H1 (cell line): Measurements from ENCODE around the gene CCDC152. TPM values are rescaled to one million over a fixed set of nuclear protein-coding genes. Genes with fewer than 3 reads are reported as not detected.

Source experiments
- CTCF ChIA-PET: fragments of 300-600 bp; sonication (Branson Sonifier 250); formaldehyde crosslinking; loops from one replicate; lab custom pipeline; 2021; ENCODE audit not compliant: partially characterized antibody; lab: Charles Lee
- POLR2A ChIA-PET: fragments of 300-600 bp; sonication (Branson Sonifier 250); formaldehyde crosslinking; loops from one replicate; lab custom pipeline; 2021; ENCODE audit warnings: inconsistent platforms; ENCODE audit not compliant: partially characterized antibody; lab: Charles Lee
- DNase-seq, 2 experiments: peaks; one replicate each; pipeline versions ENCODE4 v3.0.0 to v3.0.0-alpha.2; 2010 to 2022; ENCODE audit warnings: low spot score in 2 of 2, low read depth in 1 of 2, mixed read lengths in 1 of 2
- FAIRE-seq: peaks from 2 replicates; lab custom pipeline; 2011; peaks lifted over from hg19 to GRCh38; lab: Jason Lieb, UNC
- H2AFZ ChIP-seq: 2 replicates; pipeline ENCODE4 v1.8.1; 2012; ENCODE audit warnings: low read length, inconsistent platforms
- H2AK5ac ChIP-seq: 2 replicates; pipeline ENCODE4 v1.6.1; 2013; ENCODE audit warnings: low read depth, low read length
- H2BK120ac ChIP-seq: replicated peaks from 2 replicates; pipeline ENCODE3; 2013; ENCODE audit warnings: low read depth, low read length, inconsistent platforms
- H2BK12ac ChIP-seq: 2 replicates; pipeline ENCODE4 v1.6.1; 2013; ENCODE audit warnings: low read depth, low read length
- H2BK15ac ChIP-seq: 2 replicates; pipeline ENCODE4 v1.6.1; 2013; ENCODE audit warnings: low read length
- H2BK20ac ChIP-seq: 2 replicates; pipeline ENCODE4 v1.6.1; 2013; ENCODE audit warnings: low read length
- H2BK5ac ChIP-seq: 2 replicates; pipeline ENCODE4 v1.6.1; 2013; ENCODE audit warnings: low read depth, low read length
- H3K14ac ChIP-seq: 2 replicates; pipeline ENCODE4 v1.6.1; 2013; ENCODE audit warnings: inconsistent platforms; ENCODE audit not compliant: insufficient read length
- H3K18ac ChIP-seq: 2 replicates; pipeline ENCODE4 v1.6.1; 2013; ENCODE audit warnings: low read length; ENCODE audit errors: extremely low read depth
- H3K23ac ChIP-seq: 2 replicates; pipeline ENCODE4 v1.6.1; 2013; ENCODE audit warnings: inconsistent platforms; ENCODE audit not compliant: insufficient read length
- H3K23me2 ChIP-seq: 2 replicates; pipeline ENCODE4 v1.6.1; 2013; ENCODE audit warnings: low read depth, low read length
- H3K27ac ChIP-seq: 2 replicates; pipeline ENCODE4 v1.6.1; 2011; ENCODE audit warnings: low read depth, low read length, inconsistent platforms
- H3K27me3 ChIP-seq, 4 experiments: replicated peaks in 1 of 4; 1 replicate in 1 of 4; 2 replicates in 3 of 4; pipeline versions ENCODE4 v1.6.1 to v1.8.1; 2011 to 2013; ENCODE audit warnings: low read length in 3 of 4, mild to moderate bottlenecking in 3 of 4, inconsistent platforms in 2 of 4, mixed read lengths in 2 of 4, moderate library complexity in 1 of 4; ENCODE audit not compliant: control insufficient read depth in 3 of 4, insufficient read depth in 3 of 4; ENCODE audit errors: extremely low read depth in 1 of 4
- H3K36me3 ChIP-seq, 4 experiments: 2 replicates each; pipeline versions ENCODE4 v1.6.1 to v1.8.1; 2011 to 2013; ENCODE audit warnings: mild to moderate bottlenecking in 4 of 4, low read length in 3 of 4, moderate library complexity in 2 of 4, control low read depth in 1 of 4, inconsistent platforms in 1 of 4; ENCODE audit not compliant: insufficient read depth in 4 of 4, control insufficient read depth in 2 of 4
- H3K4ac ChIP-seq: replicated peaks from 2 replicates; pipeline ENCODE3; 2013; ENCODE audit warnings: low read length, low read depth, mixed read lengths, inconsistent platforms; ENCODE audit not compliant: insufficient read length
- H3K4me1 ChIP-seq, 4 experiments: replicated peaks in 1 of 4; 1 replicate in 1 of 4; 2 replicates in 3 of 4; pipeline versions ENCODE4 v1.6.1 to v1.8.1; 2011 to 2013; ENCODE audit warnings: low read length in 3 of 4, inconsistent platforms in 2 of 4, mixed read lengths in 1 of 4; ENCODE audit not compliant: insufficient read depth in 4 of 4, control insufficient read depth in 3 of 4
- H3K4me2 ChIP-seq, 2 experiments: 2 replicates each; pipeline versions ENCODE4 v1.6.1 to v1.8.1; 2011 to 2013; ENCODE audit warnings: low read depth in 2 of 2, low read length in 2 of 2, control low read depth in 1 of 2, inconsistent platforms in 1 of 2, mild to moderate bottlenecking in 1 of 2; ENCODE audit not compliant: insufficient read depth in 1 of 2
- H3K4me3 ChIP-seq, 4 experiments: fragments of 200-600, 300-600 bp in 1 of 4; sonication (generic), shearing (Covaris generic), sonication (Bioruptor Twin) in 1 of 4; 2 replicates each; pipeline versions ENCODE4 v1.5.1 to v1.8.1; 2011 to 2016; ENCODE audit warnings: low read length in 4 of 4, low read depth in 3 of 4, control low read depth in 2 of 4, inconsistent platforms in 2 of 4, mild to moderate bottlenecking in 2 of 4, mixed read lengths in 1 of 4, moderate library complexity in 1 of 4; ENCODE audit not compliant: insufficient read depth in 2 of 4; ENCODE audit errors: extremely low read depth in 1 of 4
- H3K56ac ChIP-seq: replicated peaks from 2 replicates; pipeline ENCODE3; 2013; ENCODE audit warnings: low read depth, mild to moderate bottlenecking, mixed read lengths, low read length, inconsistent platforms; ENCODE audit not compliant: insufficient read length
- H3K79me1 ChIP-seq: 2 replicates; pipeline ENCODE4 v1.6.1; 2013; ENCODE audit warnings: low read depth, low read length, control low read depth
- H3K79me2 ChIP-seq, 2 experiments: 2 replicates each; pipeline versions ENCODE4 v1.6.1 to v1.8.1; 2012 to 2013; ENCODE audit warnings: low read length in 2 of 2, mild to moderate bottlenecking in 2 of 2, inconsistent platforms in 1 of 2; ENCODE audit not compliant: insufficient read depth in 2 of 2, control insufficient read depth in 1 of 2
- H3K9ac ChIP-seq, 4 experiments: replicated peaks in 1 of 4; 1 replicate in 1 of 4; 2 replicates in 3 of 4; pipeline versions ENCODE4 v1.6.1 to v1.8.1; 2011 to 2013; ENCODE audit warnings: low read depth in 3 of 4, low read length in 3 of 4, control low read depth in 2 of 4, mild to moderate bottlenecking in 2 of 4, moderate library complexity in 2 of 4, inconsistent platforms in 1 of 4; ENCODE audit errors: extremely low read depth in 1 of 4
- H3K9me3 ChIP-seq, 2 experiments: 2 replicates each; pipeline versions ENCODE4 v1.6.1 to v1.8.1; 2012 to 2013; ENCODE audit warnings: mild to moderate bottlenecking in 2 of 2, moderate library complexity in 2 of 2, control low read depth in 1 of 2, inconsistent platforms in 1 of 2, low read depth in 1 of 2, low read length in 1 of 2, mixed read lengths in 1 of 2; ENCODE audit not compliant: insufficient read depth in 2 of 2
- H4K20me1 ChIP-seq, 2 experiments: replicated peaks in 1 of 2; 2 replicates each; pipeline versions ENCODE3 to v1.8.1; 2011 to 2013; ENCODE audit warnings: inconsistent platforms in 2 of 2, low read length in 2 of 2, mild to moderate bottlenecking in 1 of 2; ENCODE audit not compliant: insufficient read depth in 2 of 2, control insufficient read depth in 1 of 2
- H4K5ac ChIP-seq: 2 replicates; pipeline ENCODE4 v1.6.1; 2013; ENCODE audit warnings: low read length, low read depth, mixed read lengths, inconsistent platforms; ENCODE audit not compliant: insufficient read length
- H4K8ac ChIP-seq: 2 replicates; pipeline ENCODE4 v1.8.0; 2013; ENCODE audit warnings: mild to moderate bottlenecking, moderate library complexity, low read length, inconsistent platforms; ENCODE audit not compliant: insufficient read depth; ENCODE audit errors: extremely low read depth
- H4K91ac ChIP-seq: replicated peaks from 2 replicates; pipeline ENCODE3; 2013; ENCODE audit warnings: low read length, mixed read lengths, inconsistent platforms; ENCODE audit not compliant: insufficient read length
- ASH2L ChIP-seq: fragments of 200-600, 300-600 bp; sonication (generic); IDR thresholded peaks from one replicate; pipeline ENCODE4 v1.7.1; 2017; ENCODE audit warnings: low read length
- BCL11A ChIP-seq, 2 experiments: IDR thresholded peaks; one replicate each; pipeline ENCODE4 v1.6.1; 2011; ENCODE audit warnings: low read depth in 2 of 2, low read length in 2 of 2, mild to moderate bottlenecking in 2 of 2
- JUND ChIP-seq: IDR thresholded peaks from 2 replicates; pipeline ENCODE4 v1.6.1; 2011; ENCODE audit warnings: mild to moderate bottlenecking, improper control_type of control experiment, low read length
- KDM1A ChIP-seq: fragments of 200-600, 300-600 bp; sonication (generic); IDR thresholded peaks from 2 replicates; pipeline ENCODE4 v1.7.1; 2016; ENCODE audit warnings: mild to moderate bottlenecking, low read length, borderline replicate concordance
- NANOG ChIP-seq: IDR thresholded peaks from 2 replicates; pipeline ENCODE4 v1.6.1; 2011; ENCODE audit warnings: low read length, low read depth, mild to moderate bottlenecking, inconsistent platforms; ENCODE audit not compliant: insufficient read depth, poor library complexity, severe bottlenecking
- NRF1 ChIP-seq: IDR thresholded peaks from 2 replicates; pipeline ENCODE4 v1.6.1; 2011; ENCODE audit warnings: mild to moderate bottlenecking, low read depth, low read length, improper control_type of control experiment
- SP2 ChIP-seq: IDR thresholded peaks from 2 replicates; pipeline ENCODE4 v1.6.1; 2012; ENCODE audit warnings: mild to moderate bottlenecking, low read length, inconsistent platforms
- ZNF274 ChIP-seq: IDR thresholded peaks from 2 replicates; pipeline ENCODE4 v1.7.0; 2012; ENCODE audit warnings: low read length, borderline replicate concordance; ENCODE audit errors: extremely low read depth
- WGBS, 2 experiments: shearing (Covaris generic) in 1 of 2; methylation state at CpG; one replicate each; pipeline versions ENCODE4 v1.1.6 to v1.1.7; 2013 to 2015; ENCODE audit warnings: low lambda C conversion rate in 2 of 2, mixed read lengths in 2 of 2, inconsistent platforms in 1 of 2, low coverage in 1 of 2, missing lambda C conversion rate in 1 of 2; ENCODE audit not compliant: insufficient replicate concordance in 2 of 2, insufficient coverage in 1 of 2, insufficient read length in 1 of 2; ENCODE audit errors: extremely low coverage in 1 of 2, missing lambda C conversion rate in 1 of 2; 5-methylcytosine and 5-hydroxymethylcytosine counted together
- polyA plus RNA-seq, 7 experiments: library from polyadenylated mRNA; depleted of rRNA in 3 of 7; stranded (reverse) in 5 of 7; unstranded in 2 of 7; fragments of >200 nt in 5 of 7; fragments of 200-250 nt in 2 of 7; gene quantifications; 1 replicate in 5 of 7; 2 replicates in 1 of 7; 4 replicates in 1 of 7; pipeline versions ENCODE4 v1.2.1 to v1.2.3, GENCODE V29; 2011 to 2013; ENCODE audit warnings: missing spikeins in 2 of 7, mixed read lengths in 2 of 7
- total RNA-seq: library from RNA; stranded (reverse); fragmentation: NEBNext Ultra II Directional; extraction: Animal tissue kit (Norgen Biotek cat#: 25700); gene quantifications from 2 replicates; pipeline ENCODE4 v1.2.1, GENCODE V29; 2021

The CCDC152 gene
- total and polyA plus RNA-seq, 2 of the 8 experiments (the other 6 are each of a cell fraction or from before 2014, with no cell fraction given), result 2.6 to 9.5 TPM

DNA sequence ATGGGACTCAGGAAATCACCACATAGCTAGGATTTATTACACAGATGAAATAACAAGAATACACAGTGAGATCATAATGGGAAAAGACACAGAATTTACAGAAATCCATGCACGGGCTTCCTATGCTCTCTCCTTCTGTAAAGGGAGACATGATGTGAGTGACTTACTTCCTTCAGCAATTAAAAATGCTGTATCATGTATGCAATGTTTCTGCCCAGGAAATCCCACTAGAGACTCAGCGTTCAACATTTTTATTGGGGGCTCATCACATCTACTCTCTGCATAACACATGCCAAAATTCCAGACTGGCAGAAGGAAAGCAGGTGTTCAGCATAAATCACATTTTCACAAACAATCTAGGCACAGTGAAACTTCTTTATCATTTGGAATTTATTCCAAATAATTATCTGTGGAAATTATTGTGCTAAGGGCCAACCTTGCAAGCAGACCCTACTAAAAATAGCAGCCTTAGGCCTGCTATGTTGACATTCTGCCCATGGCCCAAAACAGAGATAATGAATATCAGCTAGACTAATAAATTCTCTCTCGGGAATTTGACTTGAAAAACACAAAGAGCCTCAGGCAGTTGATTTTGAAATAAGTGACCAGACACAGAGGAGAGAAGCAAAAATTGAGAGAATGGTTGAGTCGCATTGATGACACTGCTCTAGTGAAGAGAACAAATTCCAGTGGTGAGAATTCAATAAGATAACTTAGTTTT is 86.5 kb downstream of the CCDC152 start:
- Histone ChIP-seq H3K4ac (no peak overlapping the region), H3K36me3 (no peaks in the 10 kb centered on the region), H3K9ac (no peak overlapping the region), H3K14ac (no peak overlapping the region), H2BK20ac (no peak overlapping the region), H2BK12ac (no peak overlapping the region), H3K9me3 (no peaks in the 10 kb centered on the region), H3K23me2 (no peaks in the 10 kb centered on the region; the same call in 1 of the 2 replicates), H3K4me3 (no peak overlapping the region), H3K4me2 (no peak overlapping the region), H4K8ac (no peak overlapping the region), H3K79me2 (no peaks in the 10 kb centered on the region), H2AK5ac (no peak overlapping the region), H3K4me1 (no peaks in the 10 kb centered on the region), H3K18ac (no peak overlapping the region), H3K27ac (no peak overlapping the region), H2BK5ac (no peak overlapping the region), H2AFZ (no peak overlapping the region), H2BK120ac (no peak overlapping the region), H3K23ac (no peak overlapping the region), H3K27me3 (no peaks in the 10 kb centered on the region; a peak in 1 of 7 replicates), H4K91ac (no peak overlapping the region), H4K20me1 (no peaks in the 10 kb centered on the region), H3K56ac (no peak overlapping the region), H2BK15ac (no peak overlapping the region), H4K5ac (no peak overlapping the region), H3K79me1 (no peaks in the 10 kb centered on the region)
- CTCF ChIA-PET, result interaction anchor here (0.6 to 1.7 kb wide), 3 partner anchors 17 to 440 kb away, joined by 3 to 4 read pairs (median 4); no protein-coding TSS in a partner anchor
- DNase-seq (no peak), FAIRE-seq (no peak)
- TF ChIP-seq NANOG (no peak), JUND (no peak), KDM1A (no peak), SP2 (no peak), ASH2L (no peak), BCL11A (IDR thresholded peaks at IDR 0.05; ENCODE audit: low read depth in 2 of 2, low read length in 2 of 2) (no peak), NRF1 (no peak), ZNF274 (no peak)
- WGBS, 2 experiments, result 82% methylated on average over 4 of the region's 4 CpGs; no CpG with 5 or more reads in 1 of the 2 experiments
- POLR2A ChIA-PET, result interaction anchor here (0.6 kb wide), 1 partner anchor 9 kb away, joined by 3 read pairs; no protein-coding TSS in a partner anchor
